Body of pancreas (tissue), 4 donors: ENCODE measurements around the gene ADD1. TPM values are rescaled to one million over a fixed set of nuclear protein-coding genes. Genes with fewer than 3 reads are reported as not detected.

Source experiments
- ATAC-seq: fragments of 150-250 bp; one replicate; pipeline ENCODE4 v1.9.1; 2016
- DNase-seq, 4 donors: peaks; one replicate each; pipeline ENCODE4 v3.0.0-alpha.2; 2019
- H3K27ac ChIP-seq, 4 donors: fragments of 200-600 bp; sonication (generic); 1 replicate in 3 of 4; 2 replicates in 1 of 4; pipeline versions ENCODE4 v1.5.1 to v1.6.1; 2016 to 2019; ENCODE audit warnings: mild to moderate bottlenecking in 1 of 4, mixed read lengths in 1 of 4, moderate library complexity in 1 of 4
- H3K27me3 ChIP-seq, 2 donors: fragments of 200-600 bp; sonication (generic); one replicate each; pipeline ENCODE4 v1.6.0; 2016; ENCODE audit warnings: mild to moderate bottlenecking in 1 of 2
- H3K36me3 ChIP-seq, 2 donors: fragments of 200-600 bp; sonication (generic); replicated peaks in 1 of 2; 2 replicates each; pipeline ENCODE4 v1.5.1; 2016; ENCODE audit warnings: low read depth in 2 of 2; ENCODE audit not compliant: insufficient read depth in 1 of 2
- H3K4me1 ChIP-seq: fragments of 200-600 bp; sonication (generic); one replicate; pipeline ENCODE4 v1.6.0; 2016
- H3K4me3 ChIP-seq, 2 donors: fragments of 200-600 bp; sonication (generic); 1 replicate in 1 of 2; 2 replicates in 1 of 2; pipeline ENCODE4 v1.5.1; 2016 to 2019
- H3K9me3 ChIP-seq, 3 donors: fragments of 200-600 bp; sonication (generic); 1 replicate in 2 of 3; 2 replicates in 1 of 3; pipeline ENCODE4 v1.5.1; 2016
- POLR2A ChIP-seq, 3 donors: fragments of 450-650 bp; IDR thresholded peaks; one replicate each; pipeline ENCODE4 v1.6.1; 2016; ENCODE audit warnings: antibody characterized with exemption in 3 of 3, mild to moderate bottlenecking in 2 of 3
- WGBS, 2 donors: methylation state at CpG; one replicate each; pipeline ENCODE4 v1.1.5; 2017; 5-methylcytosine and 5-hydroxymethylcytosine counted together
- intact Hi-C: fragments of 100-400 bp; cut with DNase I; formaldehyde crosslinking; loops from one replicate; pipeline ENCODE4 v1.15.1; 2023
- total RNA-seq, 2 donors: library from RNA; depleted of rRNA; stranded (reverse); fragments of >200 nt; gene quantifications; one replicate each; pipeline ENCODE4 v1.1.0, GENCODE V29; 2016
- TF ChIP-seq, protein P1 (sequence below), 7 experiments: fragments of 450-650 bp in 4 of 7; fragments of 200-600 bp in 3 of 7; sonication (generic) in 3 of 7; IDR thresholded peaks; one replicate each; pipeline ENCODE4 v1.5.1; 2016 to 2019; ENCODE audit warnings: antibody characterized with exemption in 7 of 7

The ADD1 gene
- total RNA-seq, 2 donors from 2014 or later, result 84.1 to 266 TPM

DNA sequence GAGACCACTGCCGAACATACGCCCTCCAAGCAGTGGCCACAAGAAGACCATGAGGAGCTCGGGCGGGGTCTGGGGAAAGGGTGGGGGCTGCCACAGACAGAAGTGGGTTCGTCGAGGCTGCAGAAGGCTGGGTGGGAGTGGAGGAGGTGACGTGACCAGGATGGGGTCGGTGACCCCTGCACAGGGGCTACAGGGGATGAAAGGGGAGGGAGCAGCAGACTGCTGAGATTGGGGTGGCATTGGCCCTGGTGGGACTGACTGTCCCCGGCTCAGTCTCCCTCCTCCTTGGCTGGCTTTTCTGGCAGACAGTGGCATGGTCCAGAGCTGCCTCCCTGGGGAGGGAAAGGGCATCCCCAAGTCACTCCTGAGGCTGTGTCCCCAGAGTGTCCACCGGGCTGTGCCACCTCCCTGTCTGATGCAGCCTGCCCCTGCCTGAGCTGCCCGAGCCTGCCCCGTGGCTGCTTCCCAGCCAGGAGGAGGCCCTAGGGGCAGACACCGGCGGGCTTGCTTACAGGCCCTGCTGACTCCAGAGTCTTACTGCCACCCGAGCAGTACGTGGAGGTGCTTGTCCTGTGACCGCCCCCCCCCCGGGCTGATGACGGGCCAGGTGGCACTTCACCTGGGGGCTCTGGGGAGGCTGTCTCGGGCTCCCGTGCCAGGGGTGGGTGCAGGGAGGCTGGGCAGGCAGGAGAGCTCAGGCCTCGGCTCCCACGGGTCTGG lies 43.5 kb upstream of the ADD1 start:
- ATAC-seq (no peak), DNase-seq (peak; percentile 15 to 55 (median 18))
- no peaks in the 10 kb centered on the region for H3K9me3 ChIP-seq
- H3K4me3 ChIP-seq, result no peak overlapping the region
- H3K36me3 ChIP-seq, result no peaks in the 10 kb centered on the region
- WGBS, 2 donors, result 66 to 87% methylated on average over 10 to 19 of the region's 23 CpGs
- intact Hi-C loops, result no loop called here
- no peaks in the 10 kb centered on the region for H3K27me3 ChIP-seq
- no peak for TF ChIP-seq POLR2A (IDR thresholded peaks at IDR 0.05)
- TF ChIP-seq, protein P1, sequence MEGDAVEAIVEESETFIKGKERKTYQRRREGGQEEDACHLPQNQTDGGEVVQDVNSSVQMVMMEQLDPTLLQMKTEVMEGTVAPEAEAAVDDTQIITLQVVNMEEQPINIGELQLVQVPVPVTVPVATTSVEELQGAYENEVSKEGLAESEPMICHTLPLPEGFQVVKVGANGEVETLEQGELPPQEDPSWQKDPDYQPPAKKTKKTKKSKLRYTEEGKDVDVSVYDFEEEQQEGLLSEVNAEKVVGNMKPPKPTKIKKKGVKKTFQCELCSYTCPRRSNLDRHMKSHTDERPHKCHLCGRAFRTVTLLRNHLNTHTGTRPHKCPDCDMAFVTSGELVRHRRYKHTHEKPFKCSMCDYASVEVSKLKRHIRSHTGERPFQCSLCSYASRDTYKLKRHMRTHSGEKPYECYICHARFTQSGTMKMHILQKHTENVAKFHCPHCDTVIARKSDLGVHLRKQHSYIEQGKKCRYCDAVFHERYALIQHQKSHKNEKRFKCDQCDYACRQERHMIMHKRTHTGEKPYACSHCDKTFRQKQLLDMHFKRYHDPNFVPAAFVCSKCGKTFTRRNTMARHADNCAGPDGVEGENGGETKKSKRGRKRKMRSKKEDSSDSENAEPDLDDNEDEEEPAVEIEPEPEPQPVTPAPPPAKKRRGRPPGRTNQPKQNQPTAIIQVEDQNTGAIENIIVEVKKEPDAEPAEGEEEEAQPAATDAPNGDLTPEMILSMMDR (IDR thresholded peaks at IDR 0.05), result no peak
- H3K4me1 ChIP-seq, result peaks cover 78% of the 10 kb centered on the region
- peak overlapping the region; percentile 55 to 84 (median 66) for H3K27ac ChIP-seq

DNA sequence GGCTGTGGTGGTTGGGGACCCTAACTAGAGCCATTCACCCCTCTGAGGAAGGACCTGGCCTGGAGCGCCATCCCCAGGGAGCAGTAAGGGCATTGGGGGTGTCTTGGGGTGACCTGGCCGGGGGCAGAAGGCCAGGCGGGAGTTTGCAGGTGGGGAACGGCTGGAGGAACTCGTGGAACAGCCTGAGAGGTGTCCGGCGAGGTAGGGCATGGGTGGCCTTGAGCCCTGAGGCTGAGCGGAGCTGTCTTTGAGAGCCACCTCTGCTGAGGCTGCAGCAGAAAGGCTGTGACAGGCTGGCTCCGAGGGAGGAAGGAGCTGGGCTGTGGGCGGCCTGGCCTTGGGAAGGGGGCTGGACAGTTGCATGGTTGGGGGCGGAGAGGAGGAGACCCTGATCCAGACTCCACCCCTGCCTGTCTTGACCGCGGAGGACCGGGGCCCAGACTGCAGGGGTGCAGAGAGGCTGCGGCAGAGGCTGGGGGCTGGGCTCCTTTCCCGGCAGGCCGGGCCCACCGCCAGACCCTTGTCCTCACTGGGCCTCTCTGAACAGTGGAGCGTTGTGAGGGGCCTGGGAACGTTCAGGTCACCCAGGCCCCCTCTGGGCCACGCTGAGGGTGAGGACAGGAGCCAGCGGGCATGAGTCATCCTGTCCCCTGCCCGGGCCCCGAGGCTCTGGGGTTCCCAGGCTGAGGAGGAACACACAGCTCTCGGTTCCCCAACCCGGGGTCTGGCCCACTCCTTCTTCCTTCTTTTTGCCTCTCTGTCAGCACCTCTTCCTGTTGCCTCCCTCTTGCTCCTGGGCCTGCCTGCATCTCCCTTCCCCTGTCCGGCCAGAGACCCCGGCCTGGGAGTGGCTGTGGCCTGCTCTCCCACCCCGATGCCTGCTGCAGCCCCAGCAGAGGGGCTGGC lies 42.7 kb upstream of the ADD1 start:
- ATAC-seq, result peak; percentile 3
- peak in 2 of 3 donors; percentile 12 to 53 for TF ChIP-seq POLR2A (IDR thresholded peaks at IDR 0.05)
- TF ChIP-seq, protein P1 (IDR thresholded peaks at IDR 0.05), result no peak
- Histone ChIP-seq H3K4me3 (no peak overlapping the region), H3K36me3 (no peaks in the 10 kb centered on the region), H3K4me1 (peaks cover 78% of the 10 kb centered on the region), H3K9me3 (no peaks in the 10 kb centered on the region), H3K27ac (peak overlapping the region; percentile 55 to 84 (median 66)), H3K27me3 (no peaks in the 10 kb centered on the region)
- intact Hi-C loops, result no loop called here
- DNase-seq, result peak; percentile 48 to 82 (median 70)
- 27 to 50% methylated on average over 16 to 29 of the region's 29 CpGs for WGBS, 2 donors

DNA sequence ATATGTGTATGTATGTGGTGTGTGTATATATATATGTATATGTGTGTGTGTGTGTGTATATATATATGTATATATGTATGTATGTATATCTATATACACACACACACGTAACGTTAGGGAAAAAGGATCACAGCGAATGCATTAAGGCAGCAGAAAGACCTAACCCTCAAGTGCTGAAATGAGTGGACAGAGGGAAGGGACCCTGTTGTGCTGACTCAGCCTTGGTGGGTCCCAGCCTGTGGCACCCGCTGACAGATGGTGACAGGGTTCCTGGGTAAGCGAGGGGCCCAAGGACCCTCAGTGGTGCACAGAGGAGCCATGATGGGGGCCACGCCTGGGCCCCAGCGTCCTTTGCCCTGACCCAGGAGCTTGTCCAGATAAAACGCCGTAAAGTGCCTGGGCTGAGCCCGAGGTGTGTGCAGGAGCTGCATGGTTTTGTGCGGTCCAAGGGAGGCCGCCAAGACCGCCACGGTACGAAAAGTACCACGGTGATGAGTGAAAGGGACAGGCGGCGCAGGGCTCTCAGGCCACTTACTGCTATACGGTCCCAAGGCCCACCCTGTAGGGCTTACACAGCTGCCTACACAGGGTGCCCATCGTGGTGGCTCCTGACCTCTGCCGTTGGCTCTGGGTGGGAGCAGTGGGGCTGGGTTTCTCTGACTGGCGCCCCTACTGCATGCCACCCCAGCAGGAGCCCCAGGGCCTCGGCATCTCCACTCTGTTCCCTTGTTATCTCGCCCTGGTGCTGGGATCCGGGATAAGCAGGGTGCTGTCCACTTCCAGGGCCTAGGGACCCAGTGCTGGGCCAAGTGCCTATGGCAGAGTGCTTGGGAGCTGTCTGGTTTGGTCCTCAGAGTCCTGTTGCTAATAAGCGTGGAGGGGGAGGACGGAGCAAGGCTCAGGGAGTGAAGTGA lies 40.8 kb upstream of the ADD1 start:
- Histone ChIP-seq H3K27ac (no peak overlapping the region), H3K4me1 (peaks cover 75% of the 10 kb centered on the region), H3K27me3 (no peaks in the 10 kb centered on the region), H3K4me3 (no peak overlapping the region), H3K9me3 (no peaks in the 10 kb centered on the region), H3K36me3 (no peaks in the 10 kb centered on the region)
- DNase-seq (peak in 1 of 4 donors; percentile 10), ATAC-seq (no peak)
- 91 to 95% methylated on average over 21 to 27 of the region's 27 CpGs for WGBS, 2 donors
- intact Hi-C loops, result no loop called here
- TF ChIP-seq POLR2A (IDR thresholded peaks at IDR 0.05), result no peak
- TF ChIP-seq, protein P1 (IDR thresholded peaks at IDR 0.05), result no peak

DNA sequence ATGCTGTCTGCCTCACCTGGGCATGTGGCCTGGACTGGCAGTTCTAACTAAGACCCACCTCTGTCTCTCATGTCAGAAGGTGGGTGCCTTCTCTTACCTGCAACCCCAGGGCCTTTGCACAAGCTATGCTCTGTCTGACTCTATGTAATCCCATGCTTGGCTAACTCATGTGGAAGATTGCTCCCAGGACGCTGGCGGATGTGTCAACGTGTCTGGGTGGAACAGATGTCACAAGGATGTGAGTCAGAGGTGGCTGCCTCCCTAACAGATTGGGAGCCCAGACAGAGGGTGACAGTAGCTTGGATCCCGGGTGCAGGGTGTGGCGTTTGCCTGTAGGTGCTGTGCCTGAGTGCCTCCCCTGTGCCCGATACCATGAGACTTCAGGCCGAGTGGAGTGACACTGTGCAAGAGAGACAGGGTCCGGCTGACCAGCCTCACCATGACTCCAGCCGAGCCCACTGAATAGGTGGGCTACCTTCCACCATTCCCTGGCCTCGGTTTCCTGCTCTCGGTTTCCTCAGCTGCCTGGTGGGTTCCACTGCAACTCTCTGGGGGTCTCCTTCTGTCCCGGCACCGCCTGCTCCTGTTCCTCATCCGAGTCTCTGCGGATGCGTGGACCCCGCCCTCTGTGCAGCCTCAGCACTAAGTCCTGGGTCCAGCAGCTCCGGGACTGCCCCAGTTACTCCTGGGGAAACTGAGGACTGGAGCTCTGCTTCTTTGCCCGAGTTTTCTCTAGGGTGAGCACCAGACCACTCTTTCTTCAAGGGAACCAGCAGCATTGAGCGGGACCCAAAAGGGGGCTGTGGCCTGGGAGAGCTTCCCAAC lies 39.8 kb upstream of the ADD1 start:
- Histone ChIP-seq H3K4me3 (no peak overlapping the region), H3K9me3 (no peaks in the 10 kb centered on the region), H3K27ac (no peak overlapping the region), H3K36me3 (no peaks in the 10 kb centered on the region), H3K27me3 (no peaks in the 10 kb centered on the region), H3K4me1 (peaks cover 65% of the 10 kb centered on the region)
- intact Hi-C loops, result no loop called here
- DNase-seq, result peak in 2 of 4 donors; percentile 32 to 60
- WGBS, 2 donors, result 90 to 94% methylated on average over 17 to 19 of the region's 20 CpGs
- ATAC-seq, result no peak
- TF ChIP-seq, protein P1 (IDR thresholded peaks at IDR 0.05), result no peak
- no peak for TF ChIP-seq POLR2A (IDR thresholded peaks at IDR 0.05)
